ENCODE results near the gene DAZAP1.

Gene DAZAP1

GRCh38 chr19:1445932-1446712, 38.7 kb downstream of the DAZAP1 start:
- DNase-seq, result peak; percentile 38

- DNase-seq, result peak; percentile 38
Observed at GRCh38 chr19:1446713-1447481, 39.5 kb downstream of the DAZAP1 start.

GRCh38 chr19:1447504-1447903, 40.1 kb downstream of the DAZAP1 start:
- DNase-seq, result no peak

- DNase-seq, result no peak
Observed at GRCh38 chr19:1447944-1448343, 40.6 kb downstream of the DAZAP1 start.

- peak; percentile 72 for DNase-seq
Observed at GRCh38 chr19:1449467-1450442, 42.4 kb downstream of the DAZAP1 start, which contains the start of gene APC2. Gene APC2 (plus strand): TSS chr19:1450121. CDS start chr19:1453002, 2,881 bp downstream.

GRCh38 chr19:1450735-1451731, 43.6 kb downstream of the DAZAP1 start:
- no peak for DNase-seq

GRCh38 chr19:1451916-1452801, 44.8 kb downstream of the DAZAP1 start:
- DNase-seq, result no peak

- no peak for DNase-seq
Observed at GRCh38 chr19:1452802-1453524, 45.6 kb downstream of the DAZAP1 start.

- DNase-seq, result no peak
Observed at GRCh38 chr19:1453525-1454364, 46.4 kb downstream of the DAZAP1 start.

- DNase-seq, result no peak
Observed at GRCh38 chr19:1455002-1455335, 47.6 kb downstream of the DAZAP1 start.

- no peak for DNase-seq
Observed at GRCh38 chr19:1455336-1456120, 48.1 kb downstream of the DAZAP1 start.

- no peak for DNase-seq
Observed at GRCh38 chr19:1456121-1456900, 48.9 kb downstream of the DAZAP1 start.

GRCh38 chr19:1457031-1457739, 49.8 kb downstream of the DAZAP1 start:
- no peak for DNase-seq

GRCh38 chr19:1457892-1458291, 50.5 kb downstream of the DAZAP1 start:
- DNase-seq, result no peak

- DNase-seq, result no peak
Observed at GRCh38 chr19:1459479-1459878, 52.1 kb downstream of the DAZAP1 start.
